ENCODE data around the gene MYT1. TPM values are rescaled to one million over a fixed set of nuclear protein-coding genes. Genes with fewer than 3 reads are reported as not detected.

MYT1 gene
- total RNA-seq, 1 experiment from 2014 or later = not detected

- Histone ChIP-seq H3K4me1 (replicated peaks; ENCODE audit: insufficient read depth) (peaks cover 14% of the 10 kb centered on the region; the same call in 1 of the 2 replicates), H3K4me2 (no peak overlapping the region), H3F3A (ENCODE audit: insufficient read depth, low read depth) (peaks cover 17% of the 10 kb centered on the region; the same call in 1 of the 2 replicates), H3K4me3 (no peak overlapping the region), H3K9me3 (ENCODE audit: insufficient read depth, low read depth) (peaks cover 20% of the 10 kb centered on the region), H3K36me3 (ENCODE audit: low read depth) (no peaks in the 10 kb centered on the region), H3K27ac (no peak overlapping the region), H2AFZ (no peak overlapping the region), H3K27me3 (ENCODE audit: insufficient read depth, low read depth) (peaks cover 37% of the 10 kb centered on the region), H4K20me1 (ENCODE audit: insufficient read depth) (no peaks in the 10 kb centered on the region), H3K79me2 (ENCODE audit: low read depth) (no peaks in the 10 kb centered on the region), H3K9me2 (ENCODE audit: insufficient read depth) (no peaks in the 10 kb centered on the region)
- intact Hi-C loops (cut with micrococcal nuclease; ENCODE audit: unreplicated experiment) = no loop called here
- TF ChIP-seq EZH2 (IDR thresholded peaks at IDR 0.05; ENCODE audit: low read depth) = no peak
- TF ChIP-seq, protein P1, sequence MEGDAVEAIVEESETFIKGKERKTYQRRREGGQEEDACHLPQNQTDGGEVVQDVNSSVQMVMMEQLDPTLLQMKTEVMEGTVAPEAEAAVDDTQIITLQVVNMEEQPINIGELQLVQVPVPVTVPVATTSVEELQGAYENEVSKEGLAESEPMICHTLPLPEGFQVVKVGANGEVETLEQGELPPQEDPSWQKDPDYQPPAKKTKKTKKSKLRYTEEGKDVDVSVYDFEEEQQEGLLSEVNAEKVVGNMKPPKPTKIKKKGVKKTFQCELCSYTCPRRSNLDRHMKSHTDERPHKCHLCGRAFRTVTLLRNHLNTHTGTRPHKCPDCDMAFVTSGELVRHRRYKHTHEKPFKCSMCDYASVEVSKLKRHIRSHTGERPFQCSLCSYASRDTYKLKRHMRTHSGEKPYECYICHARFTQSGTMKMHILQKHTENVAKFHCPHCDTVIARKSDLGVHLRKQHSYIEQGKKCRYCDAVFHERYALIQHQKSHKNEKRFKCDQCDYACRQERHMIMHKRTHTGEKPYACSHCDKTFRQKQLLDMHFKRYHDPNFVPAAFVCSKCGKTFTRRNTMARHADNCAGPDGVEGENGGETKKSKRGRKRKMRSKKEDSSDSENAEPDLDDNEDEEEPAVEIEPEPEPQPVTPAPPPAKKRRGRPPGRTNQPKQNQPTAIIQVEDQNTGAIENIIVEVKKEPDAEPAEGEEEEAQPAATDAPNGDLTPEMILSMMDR (conservative IDR thresholded peaks at IDR 0.05) = no peak
- CTCF ChIA-PET = no interaction called here
- POLR2A ChIA-PET (ENCODE audit: unreplicated experiment) = no interaction called here
- no TSS peak for BruUV-seq (replicated peaks)
- DNase-seq = no peak
These were observed 15.7 kb upstream of the MYT1 start for GRCh38 chr20:64148581-64148980.

GRCh38 chr20:64149141-64149540 lies 15.1 kb upstream of the MYT1 start:
- Histone ChIP-seq H4K20me1 (ENCODE audit: insufficient read depth) (no peaks in the 10 kb centered on the region), H3K27me3 (ENCODE audit: insufficient read depth, low read depth) (peaks cover 37% of the 10 kb centered on the region), H3K9me3 (ENCODE audit: insufficient read depth, low read depth) (peaks cover 14% of the 10 kb centered on the region), H3K4me1 (replicated peaks; ENCODE audit: insufficient read depth) (peaks cover 14% of the 10 kb centered on the region; the same call in 1 of the 2 replicates), H3F3A (ENCODE audit: insufficient read depth, low read depth) (peaks cover 14% of the 10 kb centered on the region; the same call in 1 of the 2 replicates), H3K9me2 (ENCODE audit: insufficient read depth) (no peaks in the 10 kb centered on the region), H2AFZ (no peak overlapping the region), H3K27ac (no peak overlapping the region), H3K4me2 (no peak overlapping the region), H3K79me2 (ENCODE audit: low read depth) (no peaks in the 10 kb centered on the region), H3K4me3 (no peak overlapping the region), H3K36me3 (ENCODE audit: low read depth) (no peaks in the 10 kb centered on the region)
- no peak for DNase-seq
- no peak for TF ChIP-seq EZH2 (IDR thresholded peaks at IDR 0.05; ENCODE audit: low read depth)
- TF ChIP-seq, protein P1 (conservative IDR thresholded peaks at IDR 0.05) = no peak
- no TSS peak for BruUV-seq (replicated peaks)
- intact Hi-C loops (cut with micrococcal nuclease; ENCODE audit: unreplicated experiment) = no loop called here
- ChIA-PET CTCF (no interaction called here), POLR2A (ENCODE audit: unreplicated experiment) (no interaction called here)

GRCh38 chr20:64149809-64150560 lies 14.3 kb upstream of the MYT1 start:
- CTCF ChIA-PET = no interaction called here
- peaks cover 14% of the 10 kb centered on the region; the same call in 1 of the 2 replicates for H3K4me1 ChIP-seq (replicated peaks; ENCODE audit: insufficient read depth)
- H3K4me3 ChIP-seq = no peak overlapping the region
- H2AFZ ChIP-seq = no peak overlapping the region
- no peaks in the 10 kb centered on the region for H4K20me1 ChIP-seq (ENCODE audit: insufficient read depth)
- H3K27me3 ChIP-seq (ENCODE audit: insufficient read depth, low read depth) = peaks cover 37% of the 10 kb centered on the region
- H3K9me3 ChIP-seq (ENCODE audit: insufficient read depth, low read depth) = peaks cover 7% of the 10 kb centered on the region; the same call in 1 of the 2 replicates
- H3K79me2 ChIP-seq (ENCODE audit: low read depth) = no peaks in the 10 kb centered on the region
- H3K4me2 ChIP-seq = no peak overlapping the region
- POLR2A ChIA-PET (ENCODE audit: unreplicated experiment) = no interaction called here
- TF ChIP-seq EZH2 (IDR thresholded peaks at IDR 0.05; ENCODE audit: low read depth) = no peak
- TF ChIP-seq, protein P1 (conservative IDR thresholded peaks at IDR 0.05) = no peak
- DNase-seq = no peak
- BruUV-seq (replicated peaks) = no TSS peak
- H3K36me3 ChIP-seq (ENCODE audit: low read depth) = no peaks in the 10 kb centered on the region
- intact Hi-C loops (cut with micrococcal nuclease; ENCODE audit: unreplicated experiment) = no loop called here
- H3K9me2 ChIP-seq (ENCODE audit: insufficient read depth) = no peaks in the 10 kb centered on the region
- H3F3A ChIP-seq (ENCODE audit: insufficient read depth, low read depth) = peaks cover 11% of the 10 kb centered on the region; the same call in 1 of the 2 replicates
- H3K27ac ChIP-seq = no peak overlapping the region

All from PC-9 (cell line).